Right renal cortex interstitium (tissue), 3 donors: ENCODE results near the gene DNAI2. TPM values are rescaled to one million over a fixed set of nuclear protein-coding genes. Genes with fewer than 3 reads are reported as not detected.

Source experiments
- DNase-seq, 3 donors: peaks; one replicate each; pipeline ENCODE4 v3.0.0-alpha.2; 2013; ENCODE audit warnings: low read depth in 3 of 3, low spot score in 2 of 3
- polyA plus RNA-seq, 3 donors: library from polyadenylated mRNA; unstranded; fragments of 120-200 nt; gene quantifications; one replicate each; pipeline ENCODE4 v1.2.1, GENCODE V29; 2013; ENCODE audit not compliant: insufficient read length in 3 of 3

Gene DNAI2
- polyA plus RNA-seq, 3 donors = 0.18 to 0.26 TPM; not detected in 1

GRCh38 chr17:74335529-74336062, 61.6 kb downstream of the DNAI2 start:
- no peak for DNase-seq

GRCh38 chr17:74336307-74336706, 62.3 kb downstream of the DNAI2 start:
- no peak for DNase-seq

- no peak for DNase-seq
Measured at GRCh38 chr17:74337834-74338500, 63.9 kb downstream of the DNAI2 start.

DNA sequence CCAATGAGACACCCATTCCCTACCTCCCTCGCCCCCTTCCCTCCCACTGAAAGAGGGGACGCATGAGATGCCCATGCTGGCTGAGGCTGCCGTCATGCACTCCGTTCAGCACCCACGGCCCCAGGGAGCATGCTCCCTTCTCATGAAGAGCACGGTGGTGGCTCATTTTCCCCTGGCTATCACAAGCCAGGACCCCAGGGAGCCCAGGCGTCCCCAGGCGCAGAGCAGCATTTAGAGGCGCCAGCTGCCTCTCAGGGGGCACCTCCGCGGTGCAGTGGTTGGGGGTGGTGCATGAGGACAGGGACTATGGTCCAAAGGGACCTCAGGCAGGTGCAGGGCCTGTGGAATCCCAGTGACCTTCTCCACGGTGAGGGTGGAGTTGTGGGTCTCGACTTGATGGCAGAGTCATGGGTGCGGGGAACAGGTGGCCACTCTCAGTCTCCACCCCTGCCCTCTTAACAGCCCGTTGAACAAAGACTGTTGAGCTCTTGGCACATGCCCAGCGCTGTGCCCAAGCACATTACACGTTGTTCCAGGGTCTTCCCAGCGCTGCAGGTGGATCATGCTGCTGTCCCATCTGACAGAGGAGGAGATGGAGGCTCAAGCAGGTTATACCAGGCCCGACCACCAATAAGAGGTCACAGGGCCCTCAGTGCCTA, 65.6 kb downstream of the DNAI2 start:
- no peak for DNase-seq

DNA sequence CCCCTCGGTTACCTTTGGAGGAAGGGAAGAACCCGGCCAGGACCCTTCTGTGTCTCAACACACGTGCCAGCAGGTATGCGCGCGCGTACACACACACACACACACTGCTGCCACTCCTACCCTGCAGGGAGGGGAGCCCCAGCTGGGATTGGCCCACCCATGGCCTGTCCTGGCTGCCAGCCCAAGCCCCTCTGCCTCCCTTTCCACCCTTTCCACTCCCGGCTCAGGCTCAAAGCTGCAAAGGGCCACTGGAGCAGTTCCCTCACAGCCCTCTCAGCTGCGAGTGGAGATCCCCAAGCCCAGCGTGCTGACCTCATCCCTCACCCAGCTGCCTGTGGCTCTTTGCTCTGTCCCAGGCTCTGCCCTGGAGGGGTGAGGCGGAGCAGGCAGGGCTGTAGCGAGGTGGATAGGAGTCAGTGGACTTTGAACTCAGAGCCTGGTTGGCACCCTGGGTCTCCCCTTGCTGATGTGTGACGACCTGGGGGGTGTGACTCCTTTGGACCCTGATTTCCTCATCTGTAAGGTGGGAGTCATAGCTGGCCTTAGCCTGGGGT, 66.5 kb downstream of the DNAI2 start:
- no peak for DNase-seq

DNA sequence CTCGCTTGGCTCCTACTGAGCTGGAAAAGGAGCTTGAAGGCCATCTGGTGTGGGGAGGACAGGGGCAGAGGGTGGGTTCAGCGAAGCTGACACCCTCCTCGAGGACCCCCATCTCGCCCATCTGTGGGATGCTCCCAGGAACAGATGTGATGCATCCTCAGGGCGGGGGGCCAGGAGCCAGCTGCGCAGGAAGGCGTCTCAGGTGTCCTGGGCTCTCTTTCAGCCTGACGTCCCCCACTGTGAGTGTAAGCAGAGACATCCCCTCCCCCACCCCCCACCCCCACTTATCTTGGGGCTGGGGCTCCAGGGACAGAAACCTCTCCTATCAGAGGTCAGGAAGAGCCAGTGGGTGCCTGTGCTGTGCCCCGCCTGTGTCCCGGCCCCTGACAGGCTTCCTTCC, 68.2 kb downstream of the DNAI2 start:
- DNase-seq = no peak

DNA sequence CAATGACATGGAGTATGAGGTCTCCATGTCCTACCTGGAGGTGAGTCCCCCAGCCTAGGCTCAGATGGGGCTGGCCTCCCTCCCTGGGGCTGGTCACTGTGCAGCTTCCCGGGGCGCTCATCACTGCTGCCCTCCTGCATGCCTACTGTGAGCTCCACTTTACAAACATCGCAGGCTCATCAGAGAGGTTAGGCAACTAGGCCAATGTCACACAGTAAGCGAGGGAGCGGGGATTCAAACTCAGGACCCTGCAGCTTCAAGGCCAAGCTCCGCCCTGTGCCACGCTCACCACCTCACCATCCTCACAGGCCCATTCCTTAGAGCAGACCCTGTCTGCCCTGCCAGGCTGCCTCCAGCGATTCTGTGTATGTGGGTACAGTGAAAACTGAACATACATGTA, 69.1 kb downstream of the DNAI2 start:
- DNase-seq = no peak

DNA sequence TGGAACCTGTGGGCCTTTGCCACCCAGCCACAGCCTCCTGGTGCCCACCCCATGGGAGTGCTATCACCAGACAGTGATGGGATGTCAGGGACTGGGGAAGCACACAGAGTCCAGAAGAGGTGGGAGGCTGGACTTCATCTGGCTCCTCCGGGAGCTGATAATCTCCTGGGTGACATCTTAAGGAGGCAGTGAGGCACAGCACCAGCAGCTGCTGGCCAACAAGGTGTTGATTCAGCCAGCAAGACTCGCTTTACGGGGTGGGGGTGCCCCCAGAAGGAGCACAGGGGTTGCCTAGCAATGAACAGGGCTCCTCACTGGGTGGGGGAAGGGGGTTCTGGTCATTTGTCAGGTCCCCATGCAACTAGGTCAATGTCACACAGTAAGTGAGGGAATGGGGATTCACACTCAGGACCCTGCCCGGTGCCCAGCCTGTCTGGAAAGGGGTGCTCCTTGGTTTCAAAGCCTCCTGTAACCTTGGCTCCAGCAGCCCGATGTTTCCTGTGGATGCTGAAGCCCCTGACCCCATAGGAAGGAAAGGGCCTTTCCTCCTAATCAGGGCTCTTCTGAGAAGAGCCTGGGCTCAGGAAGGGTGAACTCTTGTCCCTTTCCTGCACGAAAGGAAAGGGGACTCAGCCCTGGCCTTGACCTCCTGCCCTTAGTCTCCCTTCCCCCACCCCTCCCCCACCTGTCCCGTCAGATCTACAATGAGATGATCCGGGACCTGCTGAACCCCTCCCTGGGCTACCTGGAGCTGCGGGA, 69.7 kb downstream of the DNAI2 start:
- no peak for DNase-seq

- no peak for DNase-seq
Measured at GRCh38 chr17:74344658-74345057, 70.6 kb downstream of the DNAI2 start.

DNA sequence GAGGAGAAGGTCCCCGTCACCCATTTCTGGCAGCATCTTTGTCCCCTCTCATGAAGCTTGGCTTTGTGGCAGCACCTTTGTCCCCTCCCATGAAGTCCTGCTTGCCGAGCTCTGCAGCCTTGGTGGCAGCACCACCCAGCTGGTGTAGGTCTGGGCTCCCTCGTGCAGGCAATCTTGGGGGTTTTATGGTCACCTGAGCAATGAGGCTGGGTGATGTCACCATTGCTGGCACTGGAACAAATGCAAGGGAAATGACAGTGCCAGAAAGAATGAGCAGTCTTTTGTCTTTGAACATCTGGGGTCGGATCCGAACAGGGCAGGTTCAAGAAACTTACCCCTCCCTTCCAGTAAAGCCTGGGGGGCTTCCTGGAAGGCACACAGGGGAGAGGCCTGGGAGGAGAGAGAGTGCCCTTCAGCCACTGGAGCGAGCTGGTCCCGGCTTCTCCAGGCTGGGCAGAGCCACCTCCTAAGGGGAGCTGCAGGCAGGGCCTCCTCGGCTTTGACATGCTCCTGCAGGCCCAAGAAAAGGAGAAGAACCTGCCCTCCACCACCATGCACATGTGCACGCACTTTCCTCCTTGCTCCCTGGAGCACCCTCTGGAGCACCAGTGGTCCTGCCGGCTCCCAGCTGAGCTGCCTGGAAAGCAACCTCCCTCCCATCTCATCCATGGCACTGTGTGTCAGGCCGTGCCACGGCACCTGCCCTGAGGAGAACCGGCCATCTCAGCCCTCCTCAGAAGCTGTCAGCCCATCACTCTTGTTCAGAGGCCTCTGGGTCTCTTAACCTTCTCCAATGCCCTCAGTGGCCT, 71.6 kb downstream of the DNAI2 start:
- DNase-seq = no peak

GRCh38 chr17:74347646-74348045, 73.6 kb downstream of the DNAI2 start:
- no peak for DNase-seq

DNA sequence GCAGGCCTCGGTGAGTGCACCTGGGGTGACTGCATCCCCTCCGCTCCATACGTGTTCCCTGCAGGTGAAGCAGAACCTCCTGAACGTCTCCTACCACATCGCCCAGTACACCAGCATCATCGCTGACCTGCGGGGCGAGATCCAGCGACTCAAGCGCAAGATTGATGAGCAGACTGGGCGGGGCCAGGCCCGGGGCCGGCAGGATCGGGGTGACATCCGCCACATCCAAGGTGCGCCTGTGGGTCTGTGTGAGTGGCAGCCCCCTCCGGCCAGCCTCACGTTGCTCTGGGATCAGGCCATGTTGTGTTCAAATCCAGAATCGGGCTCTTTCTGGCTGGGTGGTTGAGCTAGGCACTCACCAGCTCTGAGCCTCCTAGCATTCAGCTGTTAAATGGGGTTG, 75.1 kb downstream of the DNAI2 start:
- no peak for DNase-seq

GRCh38 chr17:74350486-74350885, 76.5 kb downstream of the DNAI2 start:
- DNase-seq = no peak

DNA sequence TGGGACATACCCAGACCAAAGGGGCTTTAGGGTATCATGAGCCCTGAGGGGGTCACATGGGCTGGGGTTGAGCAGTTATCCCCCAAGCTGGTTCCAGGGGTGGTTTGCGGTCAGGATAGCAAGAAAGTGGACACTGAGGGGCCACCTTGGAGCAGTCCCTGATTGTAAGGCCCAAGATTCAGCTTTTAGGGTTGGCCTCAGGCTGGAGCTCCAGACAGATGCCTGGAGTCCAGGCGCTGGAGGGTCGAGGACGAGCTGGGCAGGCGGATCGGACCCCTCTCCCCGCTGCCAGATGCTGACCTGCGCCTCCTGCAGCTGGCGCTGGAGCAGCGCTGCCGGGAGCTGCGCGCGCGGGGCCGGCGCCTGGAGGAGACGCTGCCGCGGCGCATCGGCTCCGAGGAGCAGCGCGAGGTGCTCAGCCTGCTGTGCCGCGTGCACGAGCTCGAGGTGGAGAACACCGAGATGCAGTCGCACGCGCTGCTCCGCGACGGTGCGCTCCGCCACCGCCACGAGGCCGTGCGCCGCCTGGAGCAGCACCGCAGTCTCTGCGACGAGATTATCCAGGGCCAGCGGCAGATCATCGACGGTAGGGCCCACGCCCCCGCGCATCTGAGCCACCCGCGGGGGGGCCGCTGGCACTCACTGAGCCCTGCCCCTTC, 77.6 kb downstream of the DNAI2 start:
- no peak for DNase-seq

GRCh38 chr17:74353446-74354060, 79.5 kb downstream of the DNAI2 start:
- DNase-seq = no peak

- no peak for DNase-seq
Measured at GRCh38 chr17:74354123-74354522, 80.1 kb downstream of the DNAI2 start.

GRCh38 chr17:74354561-74354960, 80.5 kb downstream of the DNAI2 start:
- no peak for DNase-seq

DNA sequence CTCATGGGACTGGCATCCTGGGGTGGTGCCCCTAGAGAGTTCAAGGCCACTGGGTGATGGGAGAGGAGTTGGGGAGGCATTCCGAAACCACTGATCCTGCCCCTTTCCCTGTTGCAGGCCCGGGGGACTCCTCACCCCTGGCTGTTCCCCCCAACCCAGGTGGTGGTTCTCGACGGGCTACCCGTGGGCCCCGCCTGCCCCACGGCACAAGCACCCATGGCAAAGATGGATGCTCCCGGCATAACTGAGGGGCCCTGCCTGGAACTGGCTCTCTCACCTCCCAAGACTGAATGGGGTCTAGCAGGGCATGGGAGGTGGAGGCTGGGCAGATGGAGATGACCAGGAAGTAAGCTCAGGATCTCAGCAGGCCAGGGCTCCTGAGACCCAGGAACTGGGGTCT, 81.0 kb downstream of the DNAI2 start:
- no peak for DNase-seq

DNA sequence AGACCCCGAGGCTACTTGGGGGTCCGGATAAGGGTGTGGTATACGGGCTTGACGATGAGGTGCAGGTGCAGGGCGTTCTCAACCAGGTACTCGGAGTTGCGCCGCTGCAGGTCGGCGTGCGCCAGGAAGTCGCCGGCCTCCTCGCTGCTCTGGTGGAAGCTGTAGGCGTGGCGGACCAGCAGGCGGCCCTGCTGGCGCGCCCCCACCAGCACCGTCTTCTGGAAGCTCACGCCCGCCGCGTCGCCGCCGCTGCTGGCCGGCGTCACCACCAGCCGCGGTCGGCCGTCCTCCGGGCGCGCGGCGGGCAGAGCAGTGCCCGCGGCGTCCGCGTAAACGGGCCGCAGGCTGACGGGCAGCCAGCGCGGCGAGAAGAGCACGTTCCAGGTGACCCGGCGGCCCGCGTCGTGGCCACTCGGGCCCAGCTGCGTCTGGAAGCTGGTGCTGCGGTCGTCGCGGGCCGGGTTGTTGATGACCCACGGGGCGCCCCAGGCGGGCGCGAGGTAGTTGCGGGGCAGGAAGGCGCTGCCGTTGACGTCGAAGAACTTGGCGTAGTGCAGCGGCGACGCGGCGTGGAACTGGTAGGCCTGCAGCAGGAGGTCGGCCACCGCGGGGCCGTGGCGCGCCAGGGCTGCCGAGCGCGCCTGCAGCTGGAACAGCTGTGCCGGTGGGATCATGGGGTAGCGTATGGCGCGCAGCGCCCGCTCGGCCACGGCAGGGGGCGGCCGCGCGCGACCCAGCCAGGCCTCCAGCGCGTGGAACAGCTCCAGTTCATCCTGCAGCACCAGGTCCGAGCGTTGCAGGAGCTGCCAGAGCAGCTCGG, 82.8 kb downstream of the DNAI2 start:
- no peak for DNase-seq
